ENCODE data around the gene ZNF808.

DNA sequence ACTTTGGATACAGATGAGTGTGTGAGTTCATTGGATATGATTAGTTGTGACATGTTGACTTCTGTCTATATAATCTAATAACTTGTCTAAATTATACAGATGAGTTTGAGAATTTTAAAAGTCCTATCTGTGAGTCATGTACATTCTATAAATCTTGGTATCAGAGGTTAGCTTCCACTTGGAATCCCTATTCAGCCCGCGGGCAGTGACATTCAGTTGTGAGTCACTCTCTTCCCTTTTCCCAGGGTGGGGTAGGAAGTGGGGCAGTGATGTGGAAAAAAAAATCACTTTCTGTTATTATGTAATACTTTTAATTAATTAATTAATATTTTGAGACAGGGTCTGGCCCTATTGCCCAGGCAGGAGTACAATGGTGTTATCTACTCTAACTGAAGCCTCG lies 33.0 kb upstream of the ZNF808 start:
- TF ChIP-seq, protein P1, sequence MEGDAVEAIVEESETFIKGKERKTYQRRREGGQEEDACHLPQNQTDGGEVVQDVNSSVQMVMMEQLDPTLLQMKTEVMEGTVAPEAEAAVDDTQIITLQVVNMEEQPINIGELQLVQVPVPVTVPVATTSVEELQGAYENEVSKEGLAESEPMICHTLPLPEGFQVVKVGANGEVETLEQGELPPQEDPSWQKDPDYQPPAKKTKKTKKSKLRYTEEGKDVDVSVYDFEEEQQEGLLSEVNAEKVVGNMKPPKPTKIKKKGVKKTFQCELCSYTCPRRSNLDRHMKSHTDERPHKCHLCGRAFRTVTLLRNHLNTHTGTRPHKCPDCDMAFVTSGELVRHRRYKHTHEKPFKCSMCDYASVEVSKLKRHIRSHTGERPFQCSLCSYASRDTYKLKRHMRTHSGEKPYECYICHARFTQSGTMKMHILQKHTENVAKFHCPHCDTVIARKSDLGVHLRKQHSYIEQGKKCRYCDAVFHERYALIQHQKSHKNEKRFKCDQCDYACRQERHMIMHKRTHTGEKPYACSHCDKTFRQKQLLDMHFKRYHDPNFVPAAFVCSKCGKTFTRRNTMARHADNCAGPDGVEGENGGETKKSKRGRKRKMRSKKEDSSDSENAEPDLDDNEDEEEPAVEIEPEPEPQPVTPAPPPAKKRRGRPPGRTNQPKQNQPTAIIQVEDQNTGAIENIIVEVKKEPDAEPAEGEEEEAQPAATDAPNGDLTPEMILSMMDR (IDR thresholded peaks at IDR 0.05) = no peak
- TF ChIP-seq ZFX (IDR thresholded peaks at IDR 0.05; ENCODE audit: borderline replicate concordance) = no peak

Data from 22Rv1 (cell line).